ENCODE measurements around the gene CIDEC.

Gene CIDEC

DNA sequence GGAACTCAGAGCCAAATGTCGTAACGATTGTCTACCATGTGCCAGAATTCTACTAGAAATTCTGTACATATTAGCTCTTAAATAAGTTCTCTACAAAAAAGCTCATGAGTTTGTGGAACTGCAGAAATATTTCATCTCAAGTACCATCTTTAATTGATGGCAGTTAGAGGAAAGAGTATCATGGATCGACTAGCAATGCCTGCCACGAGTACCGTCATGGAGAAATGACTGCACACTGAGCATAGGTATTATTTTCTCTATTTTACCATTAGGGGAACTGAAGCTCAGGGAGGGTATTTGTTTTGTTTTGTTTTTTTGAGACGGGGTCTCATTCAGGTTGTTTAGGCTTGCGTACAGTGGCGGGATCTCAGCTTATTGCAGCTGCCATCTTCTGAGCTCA is 39.0 kb downstream of the CIDEC start:
- Histone ChIP-seq H3K27ac (ENCODE audit: low read depth, low read length) (no peak overlapping the region), H3K4me3 (ENCODE audit: low read depth, low read length) (no peak overlapping the region), H3K9me3 (ENCODE audit: control insufficient read depth, insufficient read depth, low read depth, low read length) (no peaks in the 10 kb centered on the region), H3K36me3 (ENCODE audit: control insufficient read depth, insufficient read depth, low read length) (peaks cover 50% of the 10 kb centered on the region), H3K9ac (ENCODE audit: low read length) (no peak overlapping the region), H3K27me3 (ENCODE audit: control insufficient read depth, insufficient read depth, low read length) (no peaks in the 10 kb centered on the region), H3K4me1 (ENCODE audit: control insufficient read depth, insufficient read depth, low read length) (peaks cover 6% of the 10 kb centered on the region; the same call in 1 of the 2 replicates)

DNA sequence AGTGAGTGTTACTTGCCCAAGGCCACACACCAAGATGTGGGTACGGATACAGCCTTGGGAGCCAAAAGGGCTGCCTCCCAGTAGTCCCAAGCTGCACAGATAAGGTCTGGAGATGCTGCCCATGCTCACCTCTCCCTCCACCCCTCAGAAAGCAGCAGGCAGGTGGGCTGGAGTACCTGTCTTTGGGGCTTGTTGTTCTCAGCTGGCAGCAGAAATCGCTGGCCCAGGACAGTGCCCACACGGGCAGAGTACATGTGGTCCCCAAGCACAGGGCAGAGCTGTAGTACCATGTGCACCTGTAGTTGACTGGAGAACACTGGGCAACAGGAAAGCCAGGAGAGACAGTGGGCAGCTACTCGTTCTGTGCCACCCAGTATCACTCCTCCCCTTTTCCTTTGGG is 41.2 kb downstream of the CIDEC start:
- H3K27me3 ChIP-seq (ENCODE audit: control insufficient read depth, insufficient read depth, low read length) = no peaks in the 10 kb centered on the region
- H3K9ac ChIP-seq (ENCODE audit: low read length) = no peak overlapping the region
- H3K36me3 ChIP-seq (ENCODE audit: control insufficient read depth, insufficient read depth, low read length) = peaks cover 68% of the 10 kb centered on the region
- 0 out of 2 replicates have a peak, but pooled peaks cover 3% of the 10 kb centered on the region for H3K4me1 ChIP-seq (ENCODE audit: control insufficient read depth, insufficient read depth, low read length)
- no peak overlapping the region for H3K4me3 ChIP-seq (ENCODE audit: low read depth, low read length)
- H3K27ac ChIP-seq (ENCODE audit: low read depth, low read length) = no peak overlapping the region
- no peaks in the 10 kb centered on the region for H3K9me3 ChIP-seq (ENCODE audit: control insufficient read depth, insufficient read depth, low read depth, low read length)

DNA sequence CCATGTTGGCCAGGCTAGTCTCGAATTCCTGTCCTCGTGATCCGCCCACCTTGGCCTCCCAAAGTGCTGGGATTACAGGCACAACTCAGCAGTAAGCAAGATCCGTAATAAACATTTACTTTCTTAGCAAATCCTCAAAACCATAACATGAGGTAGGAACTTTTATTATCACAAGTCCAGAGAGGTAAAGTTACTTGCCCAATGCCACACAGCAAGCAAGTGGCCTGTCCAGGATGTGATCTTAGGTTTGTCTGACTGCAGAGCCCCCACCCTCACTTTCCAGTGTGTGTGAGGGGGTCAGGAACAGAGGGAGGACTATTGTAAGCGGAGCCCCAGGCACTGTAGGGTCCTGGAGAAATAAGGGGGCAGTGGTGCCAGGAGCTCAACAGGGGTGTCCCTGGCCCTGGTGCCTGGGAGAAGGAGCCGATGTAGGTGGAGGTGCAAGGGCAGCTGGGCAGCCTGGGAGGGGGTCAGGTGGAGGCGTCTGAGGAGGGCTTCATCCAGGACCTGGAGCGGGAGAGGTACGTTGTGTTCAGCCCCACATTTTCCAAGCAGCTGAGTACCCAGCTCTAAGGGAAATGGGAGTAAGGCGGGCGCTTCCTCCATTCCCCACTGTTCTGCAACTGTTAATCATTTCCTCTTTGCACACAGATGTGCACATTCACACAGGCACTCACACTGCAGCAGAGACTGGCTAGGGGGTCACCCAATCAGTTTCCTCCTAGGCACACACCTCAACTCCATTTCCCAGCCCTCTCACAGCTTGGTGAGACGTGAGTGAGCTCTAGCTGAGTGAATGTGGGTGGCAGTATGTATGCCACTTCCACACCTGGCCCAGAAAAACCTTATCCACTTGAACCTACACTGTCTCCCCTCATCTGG is 42.1 kb downstream of the CIDEC start:
- no peaks in the 10 kb centered on the region for H3K9me3 ChIP-seq (ENCODE audit: control insufficient read depth, insufficient read depth, low read depth, low read length)
- H3K9ac ChIP-seq (ENCODE audit: low read length) = no peak overlapping the region
- no peaks in the 10 kb centered on the region for H3K27me3 ChIP-seq (ENCODE audit: control insufficient read depth, insufficient read depth, low read length)
- H3K36me3 ChIP-seq (ENCODE audit: control insufficient read depth, insufficient read depth, low read length) = peaks cover 69% of the 10 kb centered on the region
- H3K4me3 ChIP-seq (ENCODE audit: low read depth, low read length) = no peak overlapping the region
- 0 out of 2 replicates have a peak, but pooled peaks cover 3% of the 10 kb centered on the region for H3K4me1 ChIP-seq (ENCODE audit: control insufficient read depth, insufficient read depth, low read length)
- H3K27ac ChIP-seq (ENCODE audit: low read depth, low read length) = no peak overlapping the region

DNA sequence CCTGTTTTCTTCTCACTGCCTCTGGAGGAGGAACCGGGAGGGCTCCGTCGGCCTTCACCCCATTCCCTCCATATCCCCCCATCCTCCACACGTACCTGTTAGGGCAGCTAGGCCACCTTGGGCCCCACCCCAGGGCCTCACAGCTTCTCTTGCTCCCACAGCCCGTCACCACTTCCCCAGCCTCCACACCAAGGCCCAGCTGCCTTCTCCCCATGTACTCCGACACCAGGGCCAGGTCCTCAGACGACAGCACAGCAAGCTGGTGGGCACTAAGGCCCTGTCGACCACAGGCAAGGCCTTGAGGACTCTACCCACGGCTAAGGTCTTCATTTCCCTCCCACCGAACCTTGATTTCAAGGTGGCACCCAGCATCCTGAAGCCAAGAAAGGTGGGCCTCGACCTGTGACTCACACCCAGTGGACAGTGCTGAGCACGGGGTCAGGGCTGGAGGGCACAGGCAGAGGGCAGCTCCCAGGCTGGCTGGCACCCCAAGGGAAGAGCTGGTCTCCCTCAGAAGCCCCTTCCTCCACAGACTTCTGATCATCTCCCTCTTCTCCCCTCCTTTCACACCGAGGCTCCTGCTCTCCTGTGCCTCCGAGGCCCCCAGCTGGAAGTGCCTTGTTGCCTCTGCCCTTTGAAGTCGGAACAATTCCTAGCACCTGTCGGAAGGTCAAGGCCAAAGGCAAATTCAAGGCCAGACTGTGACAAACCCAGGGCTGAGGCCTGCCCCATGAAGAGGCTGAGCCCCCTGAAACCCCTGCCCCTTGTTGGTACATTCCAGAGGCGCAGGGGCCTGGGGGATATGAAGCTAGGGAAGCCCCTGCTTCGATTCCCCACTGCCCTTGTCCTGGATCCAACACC is 45.3 kb downstream of the CIDEC start:
- Histone ChIP-seq H3K36me3 (ENCODE audit: control insufficient read depth, insufficient read depth, low read length) (peaks cover 48% of the 10 kb centered on the region), H3K4me1 (ENCODE audit: control insufficient read depth, insufficient read depth, low read length) (no peaks in the 10 kb centered on the region), H3K27me3 (ENCODE audit: control insufficient read depth, insufficient read depth, low read length) (no peaks in the 10 kb centered on the region), H3K9me3 (ENCODE audit: control insufficient read depth, insufficient read depth, low read depth, low read length) (no peaks in the 10 kb centered on the region), H3K9ac (ENCODE audit: low read length) (no peak overlapping the region), H3K4me3 (ENCODE audit: low read depth, low read length) (no peak overlapping the region), H3K27ac (ENCODE audit: low read depth, low read length) (no peak overlapping the region)

DNA sequence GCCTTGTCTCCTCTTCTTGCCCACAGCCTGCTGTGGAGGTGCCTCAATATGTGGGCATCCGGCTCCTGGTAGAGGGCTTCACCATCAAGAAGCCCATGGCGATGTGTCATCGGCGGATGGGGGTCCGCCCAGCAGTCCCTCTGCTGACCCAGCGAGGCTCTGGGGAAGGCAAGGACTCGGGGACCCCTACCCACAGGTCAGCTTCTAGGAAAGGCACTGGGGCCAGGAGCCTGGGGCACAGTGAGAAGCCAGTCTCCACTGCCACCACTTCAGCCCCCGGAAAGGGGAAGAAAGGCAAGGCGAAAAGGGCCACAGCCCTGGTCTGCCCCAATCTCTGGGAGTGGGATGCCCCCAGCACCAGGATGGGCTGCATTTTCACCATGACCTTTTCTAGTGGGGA is 47.0 kb downstream of the CIDEC start:
- no peak overlapping the region for H3K4me3 ChIP-seq (ENCODE audit: low read depth, low read length)
- peaks cover 33% of the 10 kb centered on the region for H3K36me3 ChIP-seq (ENCODE audit: control insufficient read depth, insufficient read depth, low read length)
- H3K9me3 ChIP-seq (ENCODE audit: control insufficient read depth, insufficient read depth, low read depth, low read length) = no peaks in the 10 kb centered on the region
- H3K9ac ChIP-seq (ENCODE audit: low read length) = no peak overlapping the region
- no peaks in the 10 kb centered on the region for H3K4me1 ChIP-seq (ENCODE audit: control insufficient read depth, insufficient read depth, low read length)
- no peak overlapping the region for H3K27ac ChIP-seq (ENCODE audit: low read depth, low read length)
- H3K27me3 ChIP-seq (ENCODE audit: control insufficient read depth, insufficient read depth, low read length) = no peaks in the 10 kb centered on the region

DNA sequence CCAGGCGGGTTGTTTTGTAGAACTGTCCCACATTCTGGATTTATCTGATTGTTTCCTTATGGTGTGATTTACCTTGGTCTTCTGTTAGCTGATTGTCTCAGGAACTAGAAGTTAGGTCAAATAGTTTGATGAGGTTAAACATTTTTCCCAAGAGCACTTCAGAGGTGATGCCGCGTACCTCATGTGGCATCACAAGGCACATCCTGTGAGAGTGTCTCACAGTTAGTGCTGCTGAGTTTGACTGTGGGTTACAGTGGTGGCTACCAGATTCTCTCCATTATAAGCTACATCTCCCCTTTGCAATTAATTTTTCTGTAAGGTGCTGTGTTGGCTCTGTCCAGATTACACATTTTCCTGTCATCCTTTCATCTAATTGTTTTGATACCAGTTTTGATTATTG is 48.8 kb downstream of the CIDEC start:
- Histone ChIP-seq H3K9ac (ENCODE audit: low read length) (no peak overlapping the region), H3K4me3 (ENCODE audit: low read depth, low read length) (no peak overlapping the region), H3K27ac (ENCODE audit: low read depth, low read length) (no peak overlapping the region), H3K9me3 (ENCODE audit: control insufficient read depth, insufficient read depth, low read depth, low read length) (no peaks in the 10 kb centered on the region), H3K36me3 (ENCODE audit: control insufficient read depth, insufficient read depth, low read length) (peaks cover 27% of the 10 kb centered on the region), H3K4me1 (ENCODE audit: control insufficient read depth, insufficient read depth, low read length) (no peaks in the 10 kb centered on the region), H3K27me3 (ENCODE audit: control insufficient read depth, insufficient read depth, low read length) (no peaks in the 10 kb centered on the region)

DNA sequence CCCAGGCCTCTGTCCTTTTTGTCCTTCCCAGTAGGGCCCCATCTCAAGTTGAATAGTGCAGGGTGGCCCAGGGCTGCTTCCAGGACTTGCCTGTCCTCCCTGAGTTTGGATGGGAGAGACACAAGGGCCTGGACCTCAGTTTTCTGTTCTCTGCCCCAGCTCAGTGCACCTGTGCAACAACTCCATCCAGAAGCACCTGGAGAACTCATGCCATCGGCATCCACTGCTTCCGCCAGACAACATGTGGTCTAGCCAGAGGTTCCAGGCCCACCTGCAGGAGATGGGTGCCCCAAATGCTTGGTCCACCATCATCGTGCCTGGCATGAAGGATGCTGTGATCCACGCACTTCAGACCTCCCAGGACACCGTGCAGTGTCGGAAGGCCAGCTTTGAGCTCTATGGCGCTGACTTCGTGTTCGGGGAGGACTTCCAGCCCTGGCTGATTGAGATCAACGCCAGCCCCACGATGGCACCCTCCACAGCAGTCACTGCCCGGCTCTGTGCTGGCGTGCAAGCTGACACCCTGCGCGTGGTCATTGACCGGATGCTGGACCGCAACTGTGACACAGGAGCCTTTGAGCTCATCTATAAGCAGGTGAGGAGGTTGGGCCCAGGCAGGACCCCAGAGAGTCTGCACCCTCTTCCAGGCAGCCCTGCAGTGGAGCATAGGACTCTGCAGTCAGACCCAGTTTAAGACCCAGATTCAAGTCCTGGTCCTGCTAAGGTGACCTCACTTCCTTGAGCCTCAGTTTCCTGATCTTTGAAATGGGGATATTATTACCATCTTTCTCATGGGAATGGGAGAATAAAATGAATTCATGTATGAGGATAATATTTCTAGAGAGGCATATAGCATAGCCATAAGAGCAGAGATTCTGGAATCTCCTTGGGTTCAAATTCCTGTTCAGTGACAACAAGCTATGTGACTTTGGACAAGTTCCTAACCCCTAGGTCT is 51.0 kb downstream of the CIDEC start:
- no peak overlapping the region for H3K27ac ChIP-seq (ENCODE audit: low read depth, low read length)
- peaks cover 7% of the 10 kb centered on the region; the same call in 1 of the 2 replicates for H3K36me3 ChIP-seq (ENCODE audit: control insufficient read depth, insufficient read depth, low read length)

DNA sequence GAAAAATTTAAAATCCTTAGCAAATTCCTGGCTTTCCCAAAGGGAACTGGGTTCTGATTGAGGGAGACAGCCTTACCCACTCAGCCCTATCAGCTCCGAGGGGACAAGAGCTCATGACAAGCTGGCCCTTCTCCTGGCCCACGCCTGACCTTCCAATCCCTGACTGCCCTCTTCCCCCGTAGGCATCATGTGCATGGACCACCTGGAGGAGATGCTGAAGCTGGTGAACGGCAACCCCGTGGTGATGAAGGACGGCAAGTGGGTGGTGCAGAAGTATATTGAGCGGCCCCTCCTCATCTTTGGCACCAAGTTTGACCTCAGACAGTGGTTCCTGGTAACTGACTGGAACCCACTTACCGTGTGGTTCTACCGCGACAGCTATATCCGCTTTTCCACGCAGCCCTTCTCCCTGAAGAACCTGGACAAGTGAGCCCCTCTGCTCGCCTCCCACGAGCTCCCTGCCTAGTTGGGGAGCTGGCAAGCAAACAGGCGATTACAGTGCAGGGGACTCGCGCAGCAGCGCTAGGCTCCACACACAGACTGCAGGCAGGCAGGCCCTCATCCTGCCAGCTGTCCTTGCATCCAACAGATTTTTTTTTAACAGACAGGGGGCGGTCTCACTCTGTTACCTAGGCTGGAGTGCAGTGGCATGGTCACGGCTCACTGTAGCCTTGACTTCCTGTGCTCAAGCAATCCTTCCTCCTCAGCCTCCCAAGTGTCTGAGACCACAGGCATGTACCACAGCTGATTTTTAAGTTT is 53.1 kb downstream of the CIDEC start:
- H3K4me1 ChIP-seq (ENCODE audit: control insufficient read depth, insufficient read depth, low read length) = no peaks in the 10 kb centered on the region
- H3K9me3 ChIP-seq (ENCODE audit: control insufficient read depth, insufficient read depth, low read depth, low read length) = no peaks in the 10 kb centered on the region
- no peak overlapping the region for H3K4me3 ChIP-seq (ENCODE audit: low read depth, low read length)
- no peak overlapping the region for H3K9ac ChIP-seq (ENCODE audit: low read length)
- H3K36me3 ChIP-seq (ENCODE audit: control insufficient read depth, insufficient read depth, low read length) = no peaks in the 10 kb centered on the region
- no peak overlapping the region for H3K27ac ChIP-seq (ENCODE audit: low read depth, low read length)
- no peaks in the 10 kb centered on the region for H3K27me3 ChIP-seq (ENCODE audit: control insufficient read depth, insufficient read depth, low read length)

More for the DNA sequence above, 51.0 kb downstream of the CIDEC start:
- Histone ChIP-seq H3K27me3 (ENCODE audit: control insufficient read depth, insufficient read depth, low read length) (no peaks in the 10 kb centered on the region), H3K9ac (ENCODE audit: low read length) (no peak overlapping the region), H3K4me1 (ENCODE audit: control insufficient read depth, insufficient read depth, low read length) (no peaks in the 10 kb centered on the region), H3K9me3 (ENCODE audit: control insufficient read depth, insufficient read depth, low read depth, low read length) (no peaks in the 10 kb centered on the region), H3K4me3 (ENCODE audit: low read depth, low read length) (no peak overlapping the region)

DNA sequence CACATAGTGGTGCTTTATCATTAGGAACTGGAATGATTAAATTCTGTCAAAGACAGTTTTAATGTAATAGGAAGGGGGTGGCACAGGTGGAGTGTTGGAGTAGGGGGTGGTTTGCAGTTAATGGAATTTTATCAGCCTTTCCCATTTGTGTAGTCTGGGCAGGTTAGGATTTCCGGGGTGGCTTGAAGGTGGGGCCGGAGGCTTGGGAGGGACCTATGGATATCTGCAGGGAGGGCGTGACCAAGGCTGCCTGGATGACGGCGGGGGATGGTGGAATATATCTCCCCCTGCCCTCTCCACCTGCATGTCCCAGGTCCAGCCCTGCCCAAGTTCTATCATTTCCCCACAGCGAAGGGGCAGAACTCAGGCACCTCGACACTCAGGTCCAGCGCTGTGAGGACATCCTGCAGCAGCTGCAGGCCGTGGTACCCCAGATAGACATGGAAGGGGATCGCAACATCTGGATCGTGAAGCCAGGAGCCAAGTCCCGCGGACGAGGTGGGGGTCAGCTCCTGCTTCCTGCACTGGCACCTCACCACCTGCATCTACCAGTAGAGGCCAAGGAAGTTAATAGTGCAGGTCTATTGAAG is 54.5 kb downstream of the CIDEC start:
- no peaks in the 10 kb centered on the region for H3K27me3 ChIP-seq (ENCODE audit: control insufficient read depth, insufficient read depth, low read length)
- H3K4me3 ChIP-seq (ENCODE audit: low read depth, low read length) = no peak overlapping the region
- no peaks in the 10 kb centered on the region for H3K4me1 ChIP-seq (ENCODE audit: control insufficient read depth, insufficient read depth, low read length)
- H3K9ac ChIP-seq (ENCODE audit: low read length) = no peak overlapping the region
- no peaks in the 10 kb centered on the region for H3K9me3 ChIP-seq (ENCODE audit: control insufficient read depth, insufficient read depth, low read depth, low read length)
- H3K36me3 ChIP-seq (ENCODE audit: control insufficient read depth, insufficient read depth, low read length) = no peaks in the 10 kb centered on the region
- no peak overlapping the region for H3K27ac ChIP-seq (ENCODE audit: low read depth, low read length)

DNA sequence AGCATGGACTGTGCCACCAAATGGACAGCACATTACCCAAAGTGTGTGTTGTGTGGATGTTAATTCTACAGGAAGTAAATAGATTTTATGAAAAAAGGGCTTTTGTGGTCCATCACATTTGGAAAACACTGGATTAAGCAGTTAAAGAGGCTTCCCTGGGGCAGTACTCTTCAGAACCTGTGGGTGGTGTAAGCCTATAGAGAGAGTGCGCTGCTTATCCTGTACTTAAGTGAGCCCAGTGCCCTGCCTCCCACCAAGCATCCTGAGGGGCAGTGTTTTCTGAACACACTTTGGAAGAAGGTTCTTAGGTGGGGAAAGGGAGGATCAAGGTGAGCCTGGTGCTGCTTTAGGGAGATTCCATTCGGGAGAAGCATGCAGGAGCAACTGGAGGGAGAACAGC is 59.1 kb downstream of the CIDEC start:
- H3K9ac ChIP-seq (ENCODE audit: low read length) = no peak overlapping the region

More for the DNA sequence above, 59.1 kb downstream of the CIDEC start:
- Histone ChIP-seq H3K27me3 (ENCODE audit: control insufficient read depth, insufficient read depth, low read length) (no peaks in the 10 kb centered on the region), H3K4me3 (ENCODE audit: low read depth, low read length) (no peak overlapping the region), H3K9me3 (ENCODE audit: control insufficient read depth, insufficient read depth, low read depth, low read length) (no peaks in the 10 kb centered on the region), H3K4me1 (ENCODE audit: control insufficient read depth, insufficient read depth, low read length) (no peaks in the 10 kb centered on the region), H3K36me3 (ENCODE audit: control insufficient read depth, insufficient read depth, low read length) (no peaks in the 10 kb centered on the region), H3K27ac (ENCODE audit: low read depth, low read length) (no peak overlapping the region)

All from HUES6 (cell line).